ENCODE measurements around the gene PAK6.

- TF ChIP-seq CTCF (IDR thresholded peaks at IDR 0.05) (no peak), POLR2A (IDR thresholded peaks at IDR 0.05; ENCODE audit: low read depth) (no peak)
Observed at GRCh38 chr15:40269604-40270003, 30.7 kb downstream of the PAK6 start.
